Osteoblast (primary cell): ENCODE data around the gene IFI35. TPM values are rescaled to one million over a fixed set of nuclear protein-coding genes. Genes with fewer than 3 reads are reported as not detected.
"Not testable (repeated sequence)": the region's sequence is repeated elsewhere in the genome, so short reads cannot be mapped to it uniquely, and the experiment has no call there.

Experiments
- DNase-seq: peaks from one replicate; pipeline ENCODE4 v3.0.0; 2011; ENCODE audit warnings: low spot score, mixed read lengths; ENCODE audit not compliant: insufficient read length; ENCODE audit errors: missing footprints
- H2AFZ ChIP-seq: 2 replicates; pipeline ENCODE4 v1.6.0; 2011; ENCODE audit warnings: mild to moderate bottlenecking, low read length
- H3K27ac ChIP-seq: 2 replicates; pipeline ENCODE4 v1.5.1; 2011; ENCODE audit warnings: mild to moderate bottlenecking, low read depth, low read length, moderate library complexity
- H3K27me3 ChIP-seq: 2 replicates; pipeline ENCODE4 v1.6.0; 2012; ENCODE audit warnings: mild to moderate bottlenecking, control low read depth, inconsistent platforms, low read length, moderate library complexity; ENCODE audit not compliant: insufficient read depth
- H3K36me3 ChIP-seq: 2 replicates; pipeline ENCODE4 v1.5.1; 2011; ENCODE audit warnings: mild to moderate bottlenecking, low read length, control low read depth, moderate library complexity; ENCODE audit not compliant: insufficient read depth
- H3K4me1 ChIP-seq: 2 replicates; pipeline ENCODE4 v1.5.1; 2011; ENCODE audit warnings: mild to moderate bottlenecking, low read length, control low read depth, moderate library complexity; ENCODE audit not compliant: insufficient read depth
- H3K4me2 ChIP-seq: 2 replicates; pipeline ENCODE4 v1.6.0; 2011; ENCODE audit warnings: mild to moderate bottlenecking, low read length; ENCODE audit not compliant: insufficient read depth
- H3K4me3 ChIP-seq: fragments of 200-600 bp; sonication (generic); 3 replicates; pipeline ENCODE4 v1.5.1; 2012; ENCODE audit warnings: mild to moderate bottlenecking, low read length, inconsistent platforms; ENCODE audit not compliant: insufficient read depth
- H3K79me2 ChIP-seq: 2 replicates; pipeline ENCODE4 v1.6.0; 2012; ENCODE audit warnings: mild to moderate bottlenecking, low read length, control low read depth, inconsistent platforms; ENCODE audit not compliant: insufficient read depth
- H3K9me3 ChIP-seq: 2 replicates; pipeline ENCODE4 v1.5.1; 2011; ENCODE audit warnings: low read depth, low read length, control low read depth
- H4K20me1 ChIP-seq: 2 replicates; pipeline ENCODE4 v1.6.0; 2012; ENCODE audit warnings: mild to moderate bottlenecking, low read length, control low read depth; ENCODE audit not compliant: insufficient read depth
- total RNA-seq: library from RNA; depleted of rRNA; stranded (reverse); fragments of >200 nt; gene quantifications from 2 replicates; pipeline ENCODE4 v1.2.3, GENCODE V29; 2012
- TF ChIP-seq, protein P1 (sequence below): IDR thresholded peaks from 2 replicates; pipeline ENCODE4 v1.5.1; 2011; ENCODE audit warnings: mild to moderate bottlenecking, low read depth, low read length, moderate library complexity; ENCODE audit errors: extremely low read depth

Gene IFI35
- total RNA-seq, 1 donor = 45.2 TPM

DNA sequence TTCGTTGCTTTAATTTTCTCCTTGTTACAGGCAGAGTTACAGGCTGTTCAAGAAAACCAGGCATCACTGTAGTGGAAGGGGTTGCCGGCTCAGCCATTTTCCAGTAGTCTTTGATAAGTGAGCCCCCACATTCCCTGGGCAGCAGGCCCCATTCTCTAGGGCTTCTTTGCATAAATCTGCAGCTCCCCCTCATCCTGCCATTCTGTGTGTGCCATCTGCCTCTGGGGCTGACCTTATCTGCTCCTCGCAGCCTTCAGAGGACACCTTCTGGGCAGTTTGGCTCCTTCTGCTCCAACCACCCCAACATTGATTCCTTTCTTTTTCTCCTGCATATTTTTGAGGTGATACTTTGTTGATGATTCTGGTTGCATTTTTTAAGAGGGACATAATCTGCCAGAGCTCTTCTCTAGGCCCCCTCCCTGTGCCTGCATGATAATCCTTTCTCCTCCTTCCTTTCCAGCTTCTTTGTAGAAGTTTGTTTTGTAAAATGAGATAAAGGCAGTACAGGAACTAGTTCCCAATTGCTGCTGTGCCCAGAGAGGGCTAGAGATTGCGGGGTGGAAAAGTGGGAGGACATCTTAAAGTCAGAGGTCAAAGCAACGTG is 35.5 kb downstream of the IFI35 start:
- no peaks in the 10 kb centered on the region for H3K27me3 ChIP-seq
- no peak overlapping the region for H3K4me2 ChIP-seq
- peak overlapping the region; percentile 48 for H2AFZ ChIP-seq
- no peaks in the 10 kb centered on the region for H3K9me3 ChIP-seq
- peak; percentile 47 for DNase-seq
- H3K36me3 ChIP-seq = no peaks in the 10 kb centered on the region
- H3K79me2 ChIP-seq = no peaks in the 10 kb centered on the region
- H3K27ac ChIP-seq = no peak overlapping the region
- no peaks in the 10 kb centered on the region for H4K20me1 ChIP-seq
- no peaks in the 10 kb centered on the region for H3K4me1 ChIP-seq
- TF ChIP-seq, protein P1, sequence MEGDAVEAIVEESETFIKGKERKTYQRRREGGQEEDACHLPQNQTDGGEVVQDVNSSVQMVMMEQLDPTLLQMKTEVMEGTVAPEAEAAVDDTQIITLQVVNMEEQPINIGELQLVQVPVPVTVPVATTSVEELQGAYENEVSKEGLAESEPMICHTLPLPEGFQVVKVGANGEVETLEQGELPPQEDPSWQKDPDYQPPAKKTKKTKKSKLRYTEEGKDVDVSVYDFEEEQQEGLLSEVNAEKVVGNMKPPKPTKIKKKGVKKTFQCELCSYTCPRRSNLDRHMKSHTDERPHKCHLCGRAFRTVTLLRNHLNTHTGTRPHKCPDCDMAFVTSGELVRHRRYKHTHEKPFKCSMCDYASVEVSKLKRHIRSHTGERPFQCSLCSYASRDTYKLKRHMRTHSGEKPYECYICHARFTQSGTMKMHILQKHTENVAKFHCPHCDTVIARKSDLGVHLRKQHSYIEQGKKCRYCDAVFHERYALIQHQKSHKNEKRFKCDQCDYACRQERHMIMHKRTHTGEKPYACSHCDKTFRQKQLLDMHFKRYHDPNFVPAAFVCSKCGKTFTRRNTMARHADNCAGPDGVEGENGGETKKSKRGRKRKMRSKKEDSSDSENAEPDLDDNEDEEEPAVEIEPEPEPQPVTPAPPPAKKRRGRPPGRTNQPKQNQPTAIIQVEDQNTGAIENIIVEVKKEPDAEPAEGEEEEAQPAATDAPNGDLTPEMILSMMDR = no peak
- H3K4me3 ChIP-seq = no peak overlapping the region

DNA sequence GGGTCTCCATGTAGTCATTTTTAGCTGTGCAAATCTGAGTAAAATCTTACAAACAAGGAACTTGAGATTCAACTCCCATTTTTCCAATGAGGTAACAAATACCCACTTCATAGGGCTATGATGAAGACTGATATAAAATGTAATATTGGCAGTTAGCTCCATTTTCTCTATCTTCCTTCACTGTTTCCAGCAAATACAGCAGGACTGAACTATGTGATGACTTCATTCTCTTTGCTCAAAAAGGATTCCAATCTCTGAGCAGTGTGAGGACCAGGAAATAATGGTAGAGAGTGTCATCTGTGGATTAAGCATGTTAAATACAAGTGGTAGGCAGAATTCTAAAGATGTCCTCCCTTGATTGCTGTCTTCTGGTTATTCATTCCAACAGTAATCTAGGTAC is 36.7 kb downstream of the IFI35 start:
- H3K9me3 ChIP-seq = no peaks in the 10 kb centered on the region
- no peaks in the 10 kb centered on the region for H3K27me3 ChIP-seq
- H3K36me3 ChIP-seq = no peaks in the 10 kb centered on the region
- TF ChIP-seq, protein P1 = no peak
- no peak overlapping the region for H3K27ac ChIP-seq
- H4K20me1 ChIP-seq = no peaks in the 10 kb centered on the region
- no peaks in the 10 kb centered on the region for H3K4me1 ChIP-seq
- DNase-seq = peak; percentile 56
- H3K79me2 ChIP-seq = no peaks in the 10 kb centered on the region
- H3K4me2 ChIP-seq = no peak overlapping the region
- no peak overlapping the region for H3K4me3 ChIP-seq
- no peak overlapping the region for H2AFZ ChIP-seq

DNA sequence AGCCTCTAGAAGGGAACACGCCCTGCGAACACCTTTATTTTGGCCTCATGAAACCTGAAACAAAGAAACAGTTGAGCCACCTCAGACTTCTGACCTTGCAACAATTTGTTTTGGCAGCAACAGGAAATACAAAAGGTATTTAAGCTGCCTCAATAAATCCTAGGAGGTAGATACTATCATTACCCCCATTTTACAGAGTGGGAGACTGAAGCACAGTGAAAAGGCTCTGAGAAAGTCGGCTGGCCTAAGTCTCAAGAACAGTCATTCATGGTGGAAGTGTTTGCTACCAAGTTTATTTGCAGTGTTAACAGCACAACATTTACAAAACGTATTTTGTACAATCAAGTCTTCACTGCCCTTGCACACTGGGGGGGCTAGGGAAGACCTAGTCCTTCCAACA is 37.4 kb downstream of the IFI35 start:
- no peaks in the 10 kb centered on the region for H3K27me3 ChIP-seq
- no peaks in the 10 kb centered on the region for H3K9me3 ChIP-seq
- no peaks in the 10 kb centered on the region for H4K20me1 ChIP-seq
- H3K36me3 ChIP-seq = no peaks in the 10 kb centered on the region
- no peak overlapping the region for H3K4me3 ChIP-seq
- H3K27ac ChIP-seq = no peak overlapping the region
- H3K4me1 ChIP-seq = no peaks in the 10 kb centered on the region
- H3K4me2 ChIP-seq = no peak overlapping the region
- TF ChIP-seq, protein P1 = no peak
- DNase-seq = no peak
- no peaks in the 10 kb centered on the region for H3K79me2 ChIP-seq
- H2AFZ ChIP-seq = no peak overlapping the region

DNA sequence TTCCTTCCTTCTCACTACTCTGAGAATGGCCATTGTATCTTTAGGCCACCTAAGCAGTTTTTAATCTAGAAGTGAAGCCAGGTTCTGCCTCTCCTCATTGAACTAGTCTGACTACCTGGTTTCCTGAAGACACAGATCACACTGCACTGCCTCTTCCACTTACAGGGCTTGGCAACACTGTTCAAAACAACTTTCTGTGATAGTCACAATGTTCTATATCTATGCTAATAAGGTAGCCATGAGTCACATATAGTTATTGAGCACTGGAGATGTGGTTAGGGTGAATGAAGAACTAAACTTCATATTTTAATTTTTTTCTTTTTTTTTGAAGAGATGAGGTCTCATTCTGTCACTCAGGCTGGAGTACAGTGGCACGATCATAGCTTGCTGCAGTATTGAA is 45.4 kb downstream of the IFI35 start:
- H3K27ac ChIP-seq = no peak overlapping the region
- peaks cover 3% of the 10 kb centered on the region for H3K36me3 ChIP-seq
- no peaks in the 10 kb centered on the region for H3K79me2 ChIP-seq
- H3K9me3 ChIP-seq = no peaks in the 10 kb centered on the region
- DNase-seq = no peak
- H4K20me1 ChIP-seq = no peaks in the 10 kb centered on the region
- H2AFZ ChIP-seq = no peak overlapping the region
- H3K27me3 ChIP-seq = no peaks in the 10 kb centered on the region
- no peak overlapping the region for H3K4me2 ChIP-seq
- TF ChIP-seq, protein P1 = no peak
- H3K4me1 ChIP-seq = no peaks in the 10 kb centered on the region
- H3K4me3 ChIP-seq = no peak overlapping the region

DNA sequence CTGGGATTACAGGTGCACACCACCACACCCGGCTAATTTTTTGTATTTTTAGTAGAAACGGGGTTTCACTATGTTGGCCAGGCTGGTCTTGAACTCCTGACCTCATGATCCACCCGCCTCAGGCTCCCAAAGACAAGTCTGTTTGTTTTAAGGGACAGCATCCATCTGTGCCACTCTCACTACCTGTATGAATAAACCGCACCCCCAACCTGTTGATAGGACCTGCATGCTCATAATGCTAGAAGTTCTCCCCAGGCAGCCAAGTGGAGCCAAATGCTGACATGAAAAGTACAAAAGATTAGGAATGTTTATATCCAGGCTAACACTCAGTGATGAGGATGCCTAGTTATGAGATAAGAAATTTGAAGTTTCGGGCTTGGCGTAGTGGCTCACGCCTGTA is 46.4 kb downstream of the IFI35 start:
- H3K36me3 ChIP-seq, H3K27ac ChIP-seq, DNase-seq, H3K4me1 ChIP-seq, H2AFZ ChIP-seq, H4K20me1 ChIP-seq, H3K9me3 ChIP-seq, H3K4me2 ChIP-seq, H3K4me3 ChIP-seq, H3K27me3 ChIP-seq, H3K79me2 ChIP-seq: not testable (repeated sequence)
